GM23338 (cell line): Measurements from ENCODE around the gene ADGRB3. TPM values are rescaled to one million over a fixed set of nuclear protein-coding genes. Genes with fewer than 3 reads are reported as not detected.

Experiments used
- ATAC-seq: fragments of 200-7000 bp; cut with Tn5 transposase; 3 replicates; pipeline ENCODE4 v1.9.1; 2020
- DNase-seq: peaks from one replicate; pipeline ENCODE4 v3.0.0-alpha.2; 2015; ENCODE audit warnings: low spot score
- H2AFZ ChIP-seq: fragments of 200-600 bp; sonication (generic); 2 replicates; pipeline ENCODE4 v1.8.0; 2016; ENCODE audit warnings: antibody characterized with exemption, mild to moderate bottlenecking, moderate library complexity
- H3F3A ChIP-seq: fragments of 200-600 bp; sonication (generic); replicated peaks from 2 replicates; pipeline ENCODE4 v1.8.0; 2017; ENCODE audit warnings: antibody characterized with exemption, mixed run types, low read depth
- H3K27ac ChIP-seq: fragments of 200-600 bp; sonication (generic); 2 replicates; pipeline ENCODE4 v1.6.1; 2016; ENCODE audit warnings: low read depth
- H3K27me3 ChIP-seq: fragments of 200-600 bp; sonication (generic); 2 replicates; pipeline ENCODE4 v1.8.0; 2016; ENCODE audit warnings: mild to moderate bottlenecking, mixed run types, moderate library complexity; ENCODE audit not compliant: insufficient read depth
- H3K36me3 ChIP-seq: fragments of 200-600 bp; sonication (generic); 2 replicates; pipeline ENCODE4 v1.8.0; 2016; ENCODE audit warnings: mild to moderate bottlenecking; ENCODE audit not compliant: insufficient read depth
- H3K4me1 ChIP-seq: fragments of 200-600 bp; sonication (generic); 2 replicates; pipeline ENCODE4 v1.8.0; 2016; ENCODE audit warnings: mild to moderate bottlenecking, moderate library complexity; ENCODE audit not compliant: insufficient read depth
- H3K4me2 ChIP-seq: fragments of 200-600 bp; sonication (generic); 2 replicates; pipeline ENCODE4 v1.7.1; 2017; ENCODE audit warnings: mixed run types
- H3K4me3 ChIP-seq: fragments of 200-600 bp; sonication (generic); 2 replicates; pipeline ENCODE4 v1.6.1; 2016; ENCODE audit warnings: mixed run types
- H3K79me2 ChIP-seq: fragments of 200-600 bp; sonication (generic); replicated peaks from 2 replicates; pipeline ENCODE4 v1.8.0; 2017; ENCODE audit warnings: mild to moderate bottlenecking; ENCODE audit not compliant: insufficient read depth
- H3K9me2 ChIP-seq: fragments of 200-600 bp; sonication (generic); 2 replicates; pipeline ENCODE4 v1.8.0; 2017; ENCODE audit not compliant: insufficient read depth
- H4K20me1 ChIP-seq: fragments of 200-600 bp; sonication (generic); replicated peaks from 2 replicates; pipeline ENCODE4 v1.8.0; 2017; ENCODE audit warnings: mild to moderate bottlenecking; ENCODE audit not compliant: insufficient read depth
- H3K27ac Mint-ChIP-seq: 2 replicates; pipeline ENCODE4 v1.8.0; 2020; ENCODE audit warnings: inconsistent platforms, mild to moderate bottlenecking, moderate library complexity, mixed read lengths
- H3K27me3 Mint-ChIP-seq: 3 replicates; pipeline ENCODE4 v1.8.0; 2022; ENCODE audit warnings: low read depth, mild to moderate bottlenecking, moderate library complexity, mixed read lengths, inconsistent platforms; ENCODE audit not compliant: insufficient read depth, poor library complexity
- H3K36me3 Mint-ChIP-seq: 3 replicates; pipeline ENCODE4 v1.8.0; 2021; ENCODE audit warnings: low read depth, mild to moderate bottlenecking, inconsistent platforms, moderate library complexity, mixed read lengths
- H3K4me1 Mint-ChIP-seq: 3 replicates; pipeline ENCODE4 v1.8.0; 2020; ENCODE audit warnings: mild to moderate bottlenecking, inconsistent platforms, mixed read lengths
- H3K4me3 Mint-ChIP-seq: 3 replicates; pipeline ENCODE4 v1.8.0; 2021; ENCODE audit warnings: moderate library complexity, mild to moderate bottlenecking, inconsistent platforms, mixed read lengths
- H3K9me3 Mint-ChIP-seq: 3 replicates; pipeline ENCODE4 v1.8.0; 2020; ENCODE audit warnings: moderate library complexity, mild to moderate bottlenecking, inconsistent platforms, mixed read lengths
- CREB1 ChIP-seq: fragments of 250-450 bp; sonication (Bioruptor Pico); IDR thresholded peaks from 2 replicates; pipeline ENCODE4 v1.5.0; 2020; ENCODE audit warnings: low read depth, mild to moderate bottlenecking, moderate library complexity
- CTCF ChIP-seq, 2 experiments: fragments of 200-600 bp in 1 of 2; sonication (generic) in 1 of 2; conservative IDR thresholded peaks; 2 replicates each; pipeline versions ENCODE4 v1.5.1 to v1.6.1; 2016 to 2017; ENCODE audit warnings: antibody characterized with exemption in 2 of 2, low read depth in 2 of 2, mild to moderate bottlenecking in 2 of 2, moderate library complexity in 1 of 2
- ETS1 ChIP-seq: IDR thresholded peaks from 2 replicates; pipeline ENCODE4 v1.6.1; 2016; ENCODE audit warnings: antibody characterized with exemption
- EZH2 ChIP-seq: fragments of 200-600 bp; sonication (generic); IDR thresholded peaks from one replicate; pipeline ENCODE4 v1.8.0; 2017; ENCODE audit warnings: antibody characterized with exemption, mild to moderate bottlenecking, low read depth; ENCODE audit not compliant: unreplicated experiment
- EZH2phosphoT487 ChIP-seq: fragments of 200-600 bp; sonication (generic); IDR thresholded peaks from one replicate; pipeline ENCODE4 v1.8.1; 2018; ENCODE audit warnings: antibody characterized with exemption; ENCODE audit not compliant: unreplicated experiment
- JUNB ChIP-seq: IDR thresholded peaks from one replicate; pipeline ENCODE4 v1.6.1; 2016; ENCODE audit warnings: antibody characterized with exemption; ENCODE audit not compliant: unreplicated experiment
- NANOG ChIP-seq: IDR thresholded peaks from 2 replicates; pipeline ENCODE4 v1.6.1; 2016; ENCODE audit warnings: antibody characterized with exemption, borderline replicate concordance
- POLR2AphosphoS5 ChIP-seq: IDR thresholded peaks from 2 replicates; pipeline ENCODE4 v1.6.1; 2016; ENCODE audit warnings: antibody characterized with exemption, low read depth
- REST ChIP-seq: IDR thresholded peaks from one replicate; pipeline ENCODE4 v1.6.1; 2018; ENCODE audit warnings: antibody characterized with exemption; ENCODE audit not compliant: unreplicated experiment
- STAT1 ChIP-seq: IDR thresholded peaks from one replicate; pipeline ENCODE4 v1.6.1; 2016; ENCODE audit warnings: antibody characterized with exemption; ENCODE audit not compliant: unreplicated experiment
- ZNF114 ChIP-seq: fragments of 250-450 bp; sonication (Bioruptor Pico); IDR thresholded peaks from 2 replicates; pipeline ENCODE4 v1.5.0; 2020; ENCODE audit warnings: mild to moderate bottlenecking, moderate library complexity
- ZNF331 ChIP-seq: fragments of 250-450 bp; sonication (Bioruptor Pico); IDR thresholded peaks from 2 replicates; pipeline ENCODE4 v1.5.0; 2020; ENCODE audit warnings: low read depth, mild to moderate bottlenecking, moderate library complexity
- ZNF462 ChIP-seq: fragments of 250-450 bp; sonication (Bioruptor Pico); IDR thresholded peaks from 2 replicates; pipeline ENCODE4 v1.5.0; 2020; ENCODE audit warnings: mild to moderate bottlenecking, moderate library complexity
- polyA plus RNA-seq: library from polyadenylated mRNA; unstranded; fragments of >200 nt; fragmentation: Nextera tagmentation; extraction: Ambion mirVana; gene quantifications from 2 replicates; pipeline ENCODE4 v1.2.1, GENCODE V29; 2016
- total RNA-seq: library from RNA; depleted of rRNA; stranded (reverse); fragments of >200 nt; shearing (Covaris generic); gene quantifications from 2 replicates; pipeline ENCODE4 v1.2.3, GENCODE V29; 2014

ADGRB3 gene
- total and polyA plus RNA-seq, 2 experiments from 2014 or later: 0.92 to 4.0 TPM

GRCh38 chr6:69007781-69008180, 372.7 kb downstream of the ADGRB3 start:
- TF ChIP-seq CREB1 (CRISPR knock-in tag): no peak
- TF ChIP-seq NANOG: no peak
- no peak for TF ChIP-seq POLR2AphosphoS5
- TF ChIP-seq ETS1: no peak
- no peak for TF ChIP-seq ZNF462 (CRISPR knock-in tag)
- no peak for TF ChIP-seq CTCF (conservative IDR thresholded peaks at IDR 0.05; ENCODE audit: low read depth in 2 of 2)
- TF ChIP-seq REST: no peak
- no peak for TF ChIP-seq EZH2
- TF ChIP-seq JUNB: no peak
- no peak for TF ChIP-seq ZNF114
- TF ChIP-seq EZH2phosphoT487: no peak
- TF ChIP-seq ZNF331: no peak
- no peak for TF ChIP-seq STAT1
- DNase-seq (peak; percentile 29), ATAC-seq (peak; percentile 95)
- Mint-ChIP-seq H3K27ac (no peak overlapping the region), H3K36me3 (no peaks in the 10 kb centered on the region), H3K4me1 (peaks cover 31% of the 10 kb centered on the region), H3K4me3 (no peak overlapping the region), H3K9me3 (no peaks in the 10 kb centered on the region; the same call in 2 of the 3 replicates), H3K27me3 (no peaks in the 10 kb centered on the region)
- peak overlapping the region; percentile 7; the same call in 1 of the 2 replicates for H3K4me3 ChIP-seq
- no peak overlapping the region for H2AFZ ChIP-seq
- no peaks in the 10 kb centered on the region for H3K9me2 ChIP-seq
- H3K4me2 ChIP-seq: peak overlapping the region; percentile 60
- H3F3A ChIP-seq: no peaks in the 10 kb centered on the region
- no peaks in the 10 kb centered on the region for H3K79me2 ChIP-seq
- no peaks in the 10 kb centered on the region for H4K20me1 ChIP-seq
- 0 out of 2 replicates have a peak, but pooled peaks cover 4% of the 10 kb centered on the region for H3K27me3 ChIP-seq
- peaks cover 27% of the 10 kb centered on the region for H3K4me1 ChIP-seq
- no peaks in the 10 kb centered on the region for H3K36me3 ChIP-seq
- H3K27ac ChIP-seq: no peak overlapping the region
